Thyroid gland (tissue), 4 donors: ENCODE results near the gene TTR. TPM values are rescaled to one million over a fixed set of nuclear protein-coding genes. Genes with fewer than 3 reads are reported as not detected.

Experiments
- DNase-seq, 2 donors: peaks; one replicate each; pipeline ENCODE4 v3.0.0-alpha.2; 2019
- H3K27ac ChIP-seq, 3 donors: fragments of 200-600 bp; sonication (generic); 1 replicate in 2 of 3; 2 replicates in 1 of 3; pipeline ENCODE4 v1.5.1; 2016 to 2019; ENCODE audit warnings: mild to moderate bottlenecking in 1 of 3, moderate library complexity in 1 of 3
- H3K27me3 ChIP-seq: fragments of 200-600 bp; sonication (generic); one replicate; pipeline ENCODE4 v1.5.1; 2019
- H3K36me3 ChIP-seq, 2 donors: fragments of 200-600 bp; sonication (generic); one replicate each; pipeline ENCODE4 v1.5.1; 2016 to 2019
- H3K4me1 ChIP-seq, 2 donors: fragments of 200-600 bp; sonication (generic); one replicate each; pipeline ENCODE4 v1.5.1; 2017 to 2019
- H3K4me3 ChIP-seq, 3 donors: fragments of 200-600 bp; sonication (generic); replicated peaks in 1 of 3; 1 replicate in 2 of 3; 2 replicates in 1 of 3; pipeline ENCODE4 v1.5.1; 2016; ENCODE audit warnings: mild to moderate bottlenecking in 1 of 3
- H3K9me3 ChIP-seq: fragments of 200-600 bp; sonication (generic); one replicate; pipeline ENCODE4 v1.5.1; 2017
- POLR2A ChIP-seq, 2 donors: fragments of 450-650 bp; IDR thresholded peaks; one replicate each; pipeline ENCODE4 v1.6.1; 2017; ENCODE audit warnings: antibody characterized with exemption in 2 of 2, mild to moderate bottlenecking in 2 of 2, moderate library complexity in 1 of 2
- WGBS, 2 donors: methylation state at CpG; one replicate each; pipeline ENCODE4 v1.1.5; 2017; 5-methylcytosine and 5-hydroxymethylcytosine counted together
- intact Hi-C: fragments of 100-400 bp; cut with DNase I; formaldehyde crosslinking; loops from one replicate; pipeline ENCODE4 v1.15.1; 2023
- total RNA-seq, 4 donors: library from RNA; depleted of rRNA; stranded (reverse); fragments of >200 nt; gene quantifications; one replicate each; pipeline ENCODE4 v1.2.3, GENCODE V29; 2016
- TF ChIP-seq, protein P1 (sequence below), 6 experiments: fragments of 200-600 bp in 3 of 6; fragments of 450-650 bp in 3 of 6; sonication (generic) in 3 of 6; IDR thresholded peaks; one replicate each; pipeline ENCODE4 v1.5.1; 2016 to 2019; ENCODE audit warnings: antibody characterized with exemption in 6 of 6, mild to moderate bottlenecking in 2 of 6, inconsistent platforms in 1 of 6, moderate library complexity in 1 of 6

Gene TTR
- total RNA-seq, 4 donors from 2014 or later, result not detected

DNA sequence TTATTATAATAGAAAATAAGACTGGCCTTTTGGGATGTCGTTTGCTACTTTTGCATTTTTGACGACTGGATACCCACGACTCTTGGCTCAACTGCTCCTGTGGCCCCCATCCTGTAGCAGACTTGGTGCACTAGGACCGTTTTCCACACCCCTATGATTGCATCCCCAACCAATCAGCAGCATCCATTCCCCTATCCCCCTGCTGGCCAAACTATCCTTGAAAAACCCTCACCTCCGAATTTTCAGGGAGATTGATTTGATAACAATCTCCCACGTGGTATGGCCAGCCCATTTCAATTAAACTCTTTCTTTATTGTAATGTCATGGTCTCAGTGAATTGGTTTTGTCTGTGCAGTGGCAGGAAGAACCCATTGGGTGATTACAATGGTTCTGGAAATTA lies 37.9 kb upstream of the TTR start:
- no peak overlapping the region for H3K27ac ChIP-seq
- DNase-seq, result no peak
- H3K4me3 ChIP-seq, result no peak overlapping the region
- no peaks in the 10 kb centered on the region for H3K9me3 ChIP-seq
- no peaks in the 10 kb centered on the region for H3K4me1 ChIP-seq
- no peaks in the 10 kb centered on the region for H3K36me3 ChIP-seq
- H3K27me3 ChIP-seq, result no peaks in the 10 kb centered on the region
- intact Hi-C loops, result loop anchor here (10.0 kb wide), 3 partner anchors 171 to 421 kb away; no protein-coding TSS in a partner anchor
- WGBS, 2 donors, result 41 to 47% methylated on average over 6 of the region's 6 CpGs
- TF ChIP-seq, protein P1, sequence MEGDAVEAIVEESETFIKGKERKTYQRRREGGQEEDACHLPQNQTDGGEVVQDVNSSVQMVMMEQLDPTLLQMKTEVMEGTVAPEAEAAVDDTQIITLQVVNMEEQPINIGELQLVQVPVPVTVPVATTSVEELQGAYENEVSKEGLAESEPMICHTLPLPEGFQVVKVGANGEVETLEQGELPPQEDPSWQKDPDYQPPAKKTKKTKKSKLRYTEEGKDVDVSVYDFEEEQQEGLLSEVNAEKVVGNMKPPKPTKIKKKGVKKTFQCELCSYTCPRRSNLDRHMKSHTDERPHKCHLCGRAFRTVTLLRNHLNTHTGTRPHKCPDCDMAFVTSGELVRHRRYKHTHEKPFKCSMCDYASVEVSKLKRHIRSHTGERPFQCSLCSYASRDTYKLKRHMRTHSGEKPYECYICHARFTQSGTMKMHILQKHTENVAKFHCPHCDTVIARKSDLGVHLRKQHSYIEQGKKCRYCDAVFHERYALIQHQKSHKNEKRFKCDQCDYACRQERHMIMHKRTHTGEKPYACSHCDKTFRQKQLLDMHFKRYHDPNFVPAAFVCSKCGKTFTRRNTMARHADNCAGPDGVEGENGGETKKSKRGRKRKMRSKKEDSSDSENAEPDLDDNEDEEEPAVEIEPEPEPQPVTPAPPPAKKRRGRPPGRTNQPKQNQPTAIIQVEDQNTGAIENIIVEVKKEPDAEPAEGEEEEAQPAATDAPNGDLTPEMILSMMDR (IDR thresholded peaks at IDR 0.05), result no peak
- TF ChIP-seq POLR2A (IDR thresholded peaks at IDR 0.05), result no peak

DNA sequence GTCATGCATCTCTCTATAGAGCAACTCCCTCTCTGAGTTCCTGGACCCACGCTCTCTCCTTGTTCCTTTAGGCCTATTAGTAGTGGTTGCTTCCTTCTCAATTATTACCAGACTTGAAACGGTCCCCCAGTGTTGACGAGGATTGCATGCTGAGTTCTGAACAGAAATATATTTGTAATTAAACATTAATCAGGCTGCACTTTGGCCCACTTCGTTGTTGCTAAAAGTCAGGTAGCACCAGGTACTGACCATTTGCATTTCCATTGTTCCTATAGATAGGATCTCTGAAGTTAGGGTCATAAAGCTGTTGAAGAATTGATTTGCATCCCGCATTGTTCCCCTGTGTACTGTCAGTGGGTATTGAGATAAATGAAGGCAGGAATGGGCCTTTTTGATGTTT lies 36.9 kb upstream of the TTR start:
- Histone ChIP-seq H3K9me3 (no peaks in the 10 kb centered on the region), H3K27ac (no peak overlapping the region), H3K4me1 (no peaks in the 10 kb centered on the region), H3K36me3 (no peaks in the 10 kb centered on the region), H3K27me3 (no peaks in the 10 kb centered on the region), H3K4me3 (no peak overlapping the region)
- no peak for TF ChIP-seq POLR2A (IDR thresholded peaks at IDR 0.05)
- TF ChIP-seq, protein P1 (IDR thresholded peaks at IDR 0.05), result no peak
- intact Hi-C loops, result loop anchor here (10.0 kb wide), 3 partner anchors 170 to 420 kb away; no protein-coding TSS in a partner anchor
- WGBS, 2 donors, result 73 to 82% methylated on average over 5 of the region's 5 CpGs
- DNase-seq, result no peak

DNA sequence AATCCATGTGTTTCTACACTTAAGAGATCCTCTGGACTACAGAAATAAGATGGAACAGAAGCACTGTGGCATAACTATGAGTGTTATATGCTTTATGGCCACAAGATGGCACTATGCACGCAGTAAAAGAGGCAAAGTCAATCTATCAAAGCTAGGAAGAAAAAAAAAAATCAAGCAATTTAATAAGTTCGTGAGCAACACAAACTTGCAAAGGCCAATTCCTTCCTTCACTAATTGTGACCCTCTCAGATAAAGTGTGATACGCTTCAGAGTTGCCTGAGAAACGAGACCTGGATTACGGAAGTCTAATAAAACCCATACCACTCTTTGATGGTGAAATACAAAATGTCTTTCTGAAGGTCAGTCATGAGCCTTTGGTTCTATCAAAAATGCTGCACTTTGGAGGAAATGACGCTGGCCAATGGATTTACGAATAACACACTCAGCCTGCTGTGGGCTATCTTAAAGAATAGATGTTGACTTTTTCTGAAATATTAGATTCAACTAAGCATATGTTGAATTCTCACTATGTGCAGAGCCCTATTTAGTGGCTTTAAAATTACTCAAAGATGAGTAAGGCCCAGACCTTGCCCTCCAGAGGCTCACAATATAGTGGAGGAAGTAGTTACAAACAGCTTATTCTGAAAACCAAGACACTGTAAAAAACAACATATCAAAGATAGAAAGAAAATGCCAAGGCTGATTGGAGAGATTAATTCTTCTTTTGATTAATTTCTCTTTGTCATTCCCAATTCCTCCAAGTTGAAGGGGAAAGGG lies 35.5 kb upstream of the TTR start:
- H3K27me3 ChIP-seq, result no peaks in the 10 kb centered on the region
- H3K27ac ChIP-seq, result no peak overlapping the region
- H3K36me3 ChIP-seq, result no peaks in the 10 kb centered on the region
- 25 to 26% methylated on average over 7 of the region's 7 CpGs for WGBS, 2 donors
- no peak overlapping the region for H3K4me3 ChIP-seq
- TF ChIP-seq, protein P1 (IDR thresholded peaks at IDR 0.05), result peak; percentile 50 to 89 (median 71)
- TF ChIP-seq POLR2A (IDR thresholded peaks at IDR 0.05), result no peak
- H3K4me1 ChIP-seq, result no peaks in the 10 kb centered on the region
- intact Hi-C loops, result loop anchor here (10.0 kb wide), 3 partner anchors 169 to 419 kb away; no protein-coding TSS in a partner anchor
- DNase-seq, result peak; percentile 14 to 23
- H3K9me3 ChIP-seq, result no peaks in the 10 kb centered on the region

DNA sequence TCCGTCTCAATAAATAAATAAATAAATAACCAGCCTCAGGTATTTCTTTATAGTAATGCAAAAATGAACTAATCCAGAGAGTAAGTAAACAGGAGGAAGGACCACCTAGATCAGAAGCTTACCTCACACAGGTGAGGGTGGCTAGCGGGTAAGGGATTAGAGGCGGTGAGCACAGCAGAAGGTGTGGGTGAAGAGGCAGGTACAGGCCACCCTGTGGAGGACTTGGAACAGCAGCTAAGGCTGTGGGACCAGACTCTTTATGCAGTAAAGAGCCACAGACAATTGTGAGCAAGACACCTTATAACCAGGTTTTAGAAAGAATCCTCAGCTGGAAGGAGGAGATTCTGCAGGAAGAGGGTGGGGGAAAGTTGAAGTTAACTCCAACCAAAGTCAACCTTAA lies 34.2 kb upstream of the TTR start:
- TF ChIP-seq POLR2A (IDR thresholded peaks at IDR 0.05), result no peak
- TF ChIP-seq, protein P1 (IDR thresholded peaks at IDR 0.05), result no peak
- H3K36me3 ChIP-seq, result no peaks in the 10 kb centered on the region
- no peak overlapping the region for H3K27ac ChIP-seq
- intact Hi-C loops, result loop anchor here (10.0 kb wide), 3 partner anchors 167 to 417 kb away; no protein-coding TSS in a partner anchor
- 97 to 99% methylated on average over 3 of the region's 3 CpGs for WGBS, 2 donors
- H3K4me3 ChIP-seq, result no peak overlapping the region
- no peaks in the 10 kb centered on the region for H3K4me1 ChIP-seq
- H3K9me3 ChIP-seq, result no peaks in the 10 kb centered on the region
- H3K27me3 ChIP-seq, result no peaks in the 10 kb centered on the region
- DNase-seq, result no peak

DNA sequence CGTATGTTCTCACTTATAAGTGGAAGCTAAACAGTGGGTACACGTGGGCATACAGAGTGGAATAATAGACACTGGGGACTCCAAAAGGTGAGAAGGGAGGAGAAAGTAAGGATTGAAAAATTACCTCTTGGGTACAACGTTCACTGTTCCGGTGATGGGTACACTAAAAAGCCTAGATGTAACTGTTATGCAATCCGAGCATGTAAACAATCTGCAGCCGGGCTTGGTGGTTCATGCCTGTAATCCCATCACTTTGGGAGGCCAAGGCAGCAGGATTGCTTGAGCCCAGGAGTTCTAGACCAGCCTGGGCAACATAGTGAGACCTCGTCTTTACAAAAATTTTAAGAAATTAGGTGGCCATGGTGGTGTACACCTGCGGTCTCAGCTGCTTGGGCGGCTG lies 33.1 kb upstream of the TTR start:
- no peak for TF ChIP-seq POLR2A (IDR thresholded peaks at IDR 0.05)
- TF ChIP-seq, protein P1 (IDR thresholded peaks at IDR 0.05), result no peak
- H3K9me3 ChIP-seq, result no peaks in the 10 kb centered on the region
- H3K27ac ChIP-seq, result no peak overlapping the region
- H3K27me3 ChIP-seq, result no peaks in the 10 kb centered on the region
- intact Hi-C loops, result loop anchor here (10.0 kb wide), 3 partner anchors 166 to 416 kb away; no protein-coding TSS in a partner anchor
- no peak overlapping the region for H3K4me3 ChIP-seq
- DNase-seq, result no peak
- H3K36me3 ChIP-seq, result no peaks in the 10 kb centered on the region
- no peaks in the 10 kb centered on the region for H3K4me1 ChIP-seq
- WGBS, 2 donors, result 83 to 86% methylated on average over 9 of the region's 9 CpGs
